Left lung (tissue), 10 donors: Measurements from ENCODE around the gene YIPF5. TPM values are rescaled to one million over a fixed set of nuclear protein-coding genes. Genes with fewer than 3 reads are reported as not detected.

Experiments
- ATAC-seq: fragments of 200-7000 bp; cut with Tn5 transposase; one replicate; pipeline ENCODE4 v1.9.1; 2020; ENCODE audit warnings: moderate library complexity
- DNase-seq, 4 donors: peaks; one replicate each; pipeline ENCODE4 v3.0.0-alpha.2; 2013 to 2020
- H3K27ac ChIP-seq, 2 donors: fragments of 200-600 bp; sonication (generic) in 1 of 2; one replicate each; pipeline versions ENCODE4 v1.5.0 to v1.8.0; 2020 to 2021
- H3K27me3 ChIP-seq, 2 donors: fragments of 200-600 bp; sonication (generic) in 1 of 2; one replicate each; pipeline versions ENCODE4 v1.5.0 to v1.8.0; 2020 to 2021
- H3K36me3 ChIP-seq, 2 donors: fragments of 200-600 bp; sonication (generic) in 1 of 2; one replicate each; pipeline versions ENCODE4 v1.5.0 to v1.8.0; 2020 to 2021
- H3K4me1 ChIP-seq, 2 donors: fragments of 200-600 bp; one replicate each; pipeline ENCODE4 v1.8.0; 2021
- H3K4me3 ChIP-seq, 2 donors: fragments of 200-600 bp; sonication (generic) in 1 of 2; one replicate each; pipeline versions ENCODE4 v1.5.0 to v1.8.0; 2020 to 2021; ENCODE audit warnings: mild to moderate bottlenecking in 1 of 2
- H3K9me3 ChIP-seq, 2 donors: fragments of 200-600 bp; sonication (generic) in 1 of 2; one replicate each; pipeline versions ENCODE4 v1.5.0 to v1.8.0; 2020 to 2021
- intact Hi-C, 2 donors: fragments of 100-400 bp; cut with DNase I; formaldehyde crosslinking; loops; one replicate each; pipeline versions ENCODE4 v1.11.2 to v1.14.2; 2022
- polyA plus RNA-seq, 6 donors: library from polyadenylated mRNA; unstranded; fragments of 120-200 nt; gene quantifications; one replicate each; pipeline ENCODE4 v1.2.1, GENCODE V29; 2013; ENCODE audit not compliant: insufficient read length in 6 of 6
- total RNA-seq, 2 donors: library from RNA; stranded (reverse); fragmentation: NEBNext Ultra II Directional; extraction: Animal tissue kit (Norgen Biotek cat#: 25700); gene quantifications; one replicate each; pipeline ENCODE4 v1.2.1, GENCODE V29; 2021
- TF ChIP-seq, protein P1 (sequence below), 2 donors: fragments of 200-600 bp; sonication (generic) in 1 of 2; IDR thresholded peaks; one replicate each; pipeline versions ENCODE4 v1.5.0 to v1.8.0; 2021; ENCODE audit warnings: antibody characterized with exemption in 2 of 2
- donor health status: DM: no; HTN: yes; CAD: no.
- donor health status: DM: no; HTN: no; CAD: no.

YIPF5 gene
- total and polyA plus RNA-seq, 8 donors, result 58.9 to 67.6 (median 62.8) TPM

DNA sequence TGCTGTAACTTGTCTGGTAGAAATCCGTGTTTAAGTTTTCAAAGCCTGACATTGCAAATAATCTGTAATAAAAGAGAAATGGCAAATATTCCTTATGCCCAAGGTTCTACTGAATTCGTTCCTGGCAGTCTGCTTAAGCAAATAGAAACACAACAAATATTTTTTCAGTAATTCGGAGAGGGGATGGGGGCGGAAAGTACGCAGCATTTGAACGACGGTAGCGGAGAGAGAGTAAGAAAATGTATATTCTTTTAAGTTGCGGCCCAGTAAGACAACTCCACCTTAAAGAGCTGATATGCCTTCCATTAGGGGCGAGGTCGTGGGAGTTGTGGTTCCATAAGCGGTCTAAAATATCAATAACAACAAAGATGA is 569 bp downstream of the YIPF5 start:
- TF ChIP-seq, protein P1, sequence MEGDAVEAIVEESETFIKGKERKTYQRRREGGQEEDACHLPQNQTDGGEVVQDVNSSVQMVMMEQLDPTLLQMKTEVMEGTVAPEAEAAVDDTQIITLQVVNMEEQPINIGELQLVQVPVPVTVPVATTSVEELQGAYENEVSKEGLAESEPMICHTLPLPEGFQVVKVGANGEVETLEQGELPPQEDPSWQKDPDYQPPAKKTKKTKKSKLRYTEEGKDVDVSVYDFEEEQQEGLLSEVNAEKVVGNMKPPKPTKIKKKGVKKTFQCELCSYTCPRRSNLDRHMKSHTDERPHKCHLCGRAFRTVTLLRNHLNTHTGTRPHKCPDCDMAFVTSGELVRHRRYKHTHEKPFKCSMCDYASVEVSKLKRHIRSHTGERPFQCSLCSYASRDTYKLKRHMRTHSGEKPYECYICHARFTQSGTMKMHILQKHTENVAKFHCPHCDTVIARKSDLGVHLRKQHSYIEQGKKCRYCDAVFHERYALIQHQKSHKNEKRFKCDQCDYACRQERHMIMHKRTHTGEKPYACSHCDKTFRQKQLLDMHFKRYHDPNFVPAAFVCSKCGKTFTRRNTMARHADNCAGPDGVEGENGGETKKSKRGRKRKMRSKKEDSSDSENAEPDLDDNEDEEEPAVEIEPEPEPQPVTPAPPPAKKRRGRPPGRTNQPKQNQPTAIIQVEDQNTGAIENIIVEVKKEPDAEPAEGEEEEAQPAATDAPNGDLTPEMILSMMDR (IDR thresholded peaks at IDR 0.05), result no peak
- ATAC-seq (no peak), DNase-seq (no peak)
- Histone ChIP-seq H3K27me3 (peaks cover 0 to 13% of the 10 kb centered on the region in 2 donors), H3K4me3 (peak overlapping the region; percentile 73 to 76), H3K9me3 (no peaks in the 10 kb centered on the region), H3K36me3 (peaks cover 0 to 21% of the 10 kb centered on the region in 2 donors), H3K4me1 (peaks cover 13 to 30% of the 10 kb centered on the region in 2 donors), H3K27ac (peak overlapping the region; percentile 85 to 86)
- intact Hi-C loops, result no loop called here

DNA sequence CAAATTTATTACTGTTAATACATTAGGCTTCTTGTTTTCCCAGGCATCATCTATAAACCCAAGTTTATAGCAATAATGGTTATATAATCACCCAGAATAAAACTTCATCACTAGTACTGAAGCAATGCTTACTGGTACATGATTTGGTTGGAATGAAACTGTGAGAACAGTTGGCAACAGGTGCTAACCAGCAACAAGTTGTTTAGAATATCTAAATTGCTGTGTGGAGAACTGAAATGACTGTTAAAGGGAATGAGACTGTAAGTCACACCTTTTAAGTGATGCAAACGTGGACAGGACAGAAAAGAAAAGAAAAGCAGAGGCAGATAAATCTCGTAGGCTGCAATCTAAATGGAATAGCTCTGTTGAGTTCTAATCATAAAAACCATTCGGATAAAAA is 2.5 kb downstream of the YIPF5 start:
- intact Hi-C loops, result no loop called here

DNA sequence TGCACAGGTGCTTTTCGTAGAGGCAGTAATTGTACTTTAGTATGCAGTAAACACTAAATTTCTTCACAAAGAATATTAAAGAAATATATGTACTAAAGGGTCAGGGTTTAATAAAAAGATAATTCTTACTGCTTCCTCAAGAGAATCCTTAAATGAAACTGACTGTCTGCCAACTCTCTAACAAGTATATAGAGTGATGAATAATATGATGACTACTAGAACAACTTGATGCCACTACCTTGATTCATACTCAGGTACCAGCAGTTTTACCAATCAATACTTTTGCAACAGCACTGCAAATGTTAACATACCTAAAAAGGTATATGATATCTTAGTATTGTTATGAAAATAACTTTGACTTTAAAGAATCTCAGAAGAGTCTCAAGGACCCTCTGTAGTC is 3.8 kb downstream of the YIPF5 start:
- Histone ChIP-seq H3K9me3 (no peaks in the 10 kb centered on the region), H3K4me3 (no peak overlapping the region), H3K36me3 (peaks cover 0 to 53% of the 10 kb centered on the region in 2 donors), H3K27me3 (no peaks in the 10 kb centered on the region), H3K27ac (no peak overlapping the region), H3K4me1 (peaks cover 13 to 30% of the 10 kb centered on the region in 2 donors)
- DNase-seq (no peak), ATAC-seq (no peak)
- TF ChIP-seq, protein P1 (IDR thresholded peaks at IDR 0.05), result no peak
- intact Hi-C loops, result no loop called here

More for the DNA sequence above, 2.5 kb downstream of the YIPF5 start:
- peaks cover 0 to 7% of the 10 kb centered on the region in 2 donors for H3K27me3 ChIP-seq
- peaks cover 0 to 40% of the 10 kb centered on the region in 2 donors for H3K36me3 ChIP-seq
- H3K4me3 ChIP-seq, result no peak overlapping the region
- TF ChIP-seq, protein P1 (IDR thresholded peaks at IDR 0.05), result no peak
- no peak overlapping the region for H3K27ac ChIP-seq
- H3K9me3 ChIP-seq, result no peaks in the 10 kb centered on the region
- DNase-seq (no peak), ATAC-seq (no peak)
- peaks cover 13 to 30% of the 10 kb centered on the region in 2 donors for H3K4me1 ChIP-seq

DNA sequence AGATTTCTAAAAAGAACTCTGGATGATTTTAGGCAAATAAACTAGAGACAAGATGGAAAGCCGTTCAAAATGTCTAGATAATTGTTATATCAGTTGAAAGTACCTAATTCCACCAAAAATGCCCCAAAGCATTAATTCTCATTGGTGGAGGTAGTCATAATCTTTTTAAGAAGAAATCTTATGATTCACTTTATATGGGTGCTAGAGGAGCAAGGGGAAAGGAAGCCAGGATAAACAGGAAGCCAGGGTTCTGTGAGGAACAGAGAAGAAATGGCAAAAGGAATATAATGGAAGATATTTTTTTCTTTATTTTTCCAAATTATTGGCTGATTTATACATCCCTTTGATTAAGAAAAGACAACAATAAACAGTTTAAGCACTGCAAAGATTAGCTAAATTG is 7.8 kb downstream of the YIPF5 start:
- Histone ChIP-seq H3K36me3 (peaks cover 0 to 74% of the 10 kb centered on the region in 2 donors), H3K9me3 (no peaks in the 10 kb centered on the region), H3K4me3 (no peak overlapping the region), H3K27me3 (no peaks in the 10 kb centered on the region), H3K27ac (no peak overlapping the region), H3K4me1 (peaks cover 0 to 10% of the 10 kb centered on the region in 2 donors)
- DNase-seq, result no peak
- ATAC-seq, result no peak
- TF ChIP-seq, protein P1 (IDR thresholded peaks at IDR 0.05), result no peak
- intact Hi-C loops, result no loop called here

DNA sequence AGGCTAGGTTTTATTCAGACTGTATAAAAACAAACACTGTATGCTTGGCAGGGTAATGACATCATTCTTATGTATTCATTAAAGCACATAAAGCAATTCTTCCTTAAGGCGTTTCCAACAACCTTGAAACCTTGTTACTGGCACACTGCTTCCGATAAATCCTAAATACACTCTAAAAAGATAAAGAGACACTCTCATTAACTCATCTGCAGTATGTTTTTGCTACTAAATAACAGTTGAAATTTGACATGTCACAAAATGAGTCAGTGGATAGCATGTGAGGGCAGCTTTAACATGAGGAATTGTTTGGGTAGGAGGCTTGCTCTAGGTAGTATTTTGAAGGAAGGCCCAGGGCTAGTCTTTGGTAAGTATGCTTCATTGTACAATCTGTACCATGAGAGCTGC is 13.7 kb downstream of the YIPF5 start:
- Histone ChIP-seq H3K4me3 (no peak overlapping the region), H3K36me3 (peaks cover 0 to 29% of the 10 kb centered on the region in 2 donors), H3K4me1 (no peaks in the 10 kb centered on the region), H3K9me3 (no peaks in the 10 kb centered on the region), H3K27me3 (no peaks in the 10 kb centered on the region), H3K27ac (peak overlapping the region in 1 of 2 donors; percentile 6)
- no peak for ATAC-seq
- no peak for DNase-seq
- TF ChIP-seq, protein P1 (IDR thresholded peaks at IDR 0.05), result no peak
- intact Hi-C loops, result no loop called here
